UCSD-AML1 (cell line): Measurements from ENCODE around the gene NOS3.

Experiments used
- DNase-seq: peaks from one replicate; lab custom pipeline; 2025; ENCODE audit not compliant: unreplicated experiment; lab: John Stamatoyannopoulos, UW

The NOS3 gene

DNA sequence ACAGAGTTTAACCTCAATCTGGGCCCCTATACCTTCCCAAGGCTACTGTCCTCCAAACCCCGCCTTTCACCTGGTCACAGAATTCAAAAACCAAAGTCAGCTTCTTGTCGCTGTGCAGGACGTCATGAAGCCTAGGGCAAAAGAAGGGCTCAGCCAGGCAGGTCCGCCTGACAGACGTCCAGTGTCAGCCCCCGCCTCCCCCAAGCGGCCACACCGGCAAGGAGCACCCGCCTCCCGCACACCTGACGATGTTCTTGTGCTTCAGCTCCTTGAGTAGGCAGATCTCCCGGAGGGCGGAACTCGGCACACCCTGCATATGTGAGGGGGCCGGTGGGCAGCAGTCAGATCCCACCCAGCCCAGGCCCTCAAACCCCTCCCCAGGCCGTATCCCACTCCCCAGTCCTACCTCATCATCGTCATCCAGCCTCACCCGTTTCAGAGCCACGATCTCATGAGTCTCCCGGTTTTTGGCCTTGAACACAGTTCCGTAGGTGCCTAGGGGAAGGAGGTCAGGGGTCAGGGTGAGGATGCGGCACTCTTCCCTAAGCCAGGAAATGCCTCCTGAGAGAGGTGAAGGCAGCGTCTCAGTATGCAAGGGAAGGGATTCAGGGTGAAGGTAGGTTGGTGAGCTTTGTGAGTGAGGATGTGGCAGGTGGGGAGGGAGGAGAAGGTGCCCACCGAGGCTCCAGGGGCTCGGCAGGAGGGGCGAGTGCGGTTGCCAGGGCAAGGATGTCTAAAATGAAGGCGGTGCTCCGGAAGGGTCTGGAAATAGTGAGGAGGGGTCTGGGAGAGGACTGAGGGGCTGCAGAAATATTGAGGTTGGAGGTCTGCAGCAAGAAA is 66.1 kb downstream of the NOS3 start:
- no peak for DNase-seq

GRCh38 chr7:151057506-151057988 is 66.7 kb downstream of the NOS3 start, which contains the start of gene CDK5:
Gene CDK5 (minus strand): TSS chr7:151057897. CDS start chr7:151057848, 49 bp downstream.
- DNase-seq = no peak

DNA sequence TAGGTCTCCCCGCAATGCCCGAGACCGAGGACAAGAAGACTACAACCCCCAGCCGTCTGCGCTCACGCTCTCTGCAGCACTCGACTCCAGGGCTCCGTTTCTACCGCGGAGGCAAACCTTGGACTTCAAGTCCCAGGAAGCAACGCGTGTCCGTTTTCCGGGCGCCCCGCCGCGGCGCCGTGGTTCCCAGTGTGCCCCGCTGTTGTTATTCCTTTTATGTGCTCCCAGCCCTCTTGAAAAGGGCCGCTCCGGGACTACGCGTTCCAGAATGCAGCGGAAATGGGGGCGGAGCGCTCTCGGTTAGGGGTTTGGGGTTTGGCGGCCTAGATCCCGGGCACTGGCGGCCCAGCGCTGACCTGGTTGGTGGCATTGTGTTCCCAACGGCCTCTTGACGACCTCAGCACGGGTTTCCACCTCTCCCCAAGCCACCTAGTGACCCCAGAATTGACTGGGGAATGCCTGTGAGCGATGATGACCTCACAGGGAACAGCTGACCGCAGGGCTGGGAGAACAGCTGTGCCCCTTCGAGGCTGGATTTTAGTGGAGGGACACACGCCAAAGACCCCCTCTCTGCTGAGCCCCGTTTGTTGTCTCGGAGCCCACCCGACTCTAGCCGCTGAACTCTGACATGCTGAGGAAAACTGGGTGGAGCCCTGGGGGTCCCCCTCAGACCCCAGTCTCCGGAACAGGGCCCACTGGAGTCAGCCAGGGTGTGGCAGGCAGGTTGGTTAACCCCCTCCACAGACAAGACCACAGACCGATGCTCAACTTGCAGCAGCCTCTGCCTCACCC is 67.4 kb downstream of the NOS3 start:
- peak; percentile 93 for DNase-seq

GRCh38 chr7:151058781-151059366 is 68.1 kb downstream of the NOS3 start:
- no peak for DNase-seq

DNA sequence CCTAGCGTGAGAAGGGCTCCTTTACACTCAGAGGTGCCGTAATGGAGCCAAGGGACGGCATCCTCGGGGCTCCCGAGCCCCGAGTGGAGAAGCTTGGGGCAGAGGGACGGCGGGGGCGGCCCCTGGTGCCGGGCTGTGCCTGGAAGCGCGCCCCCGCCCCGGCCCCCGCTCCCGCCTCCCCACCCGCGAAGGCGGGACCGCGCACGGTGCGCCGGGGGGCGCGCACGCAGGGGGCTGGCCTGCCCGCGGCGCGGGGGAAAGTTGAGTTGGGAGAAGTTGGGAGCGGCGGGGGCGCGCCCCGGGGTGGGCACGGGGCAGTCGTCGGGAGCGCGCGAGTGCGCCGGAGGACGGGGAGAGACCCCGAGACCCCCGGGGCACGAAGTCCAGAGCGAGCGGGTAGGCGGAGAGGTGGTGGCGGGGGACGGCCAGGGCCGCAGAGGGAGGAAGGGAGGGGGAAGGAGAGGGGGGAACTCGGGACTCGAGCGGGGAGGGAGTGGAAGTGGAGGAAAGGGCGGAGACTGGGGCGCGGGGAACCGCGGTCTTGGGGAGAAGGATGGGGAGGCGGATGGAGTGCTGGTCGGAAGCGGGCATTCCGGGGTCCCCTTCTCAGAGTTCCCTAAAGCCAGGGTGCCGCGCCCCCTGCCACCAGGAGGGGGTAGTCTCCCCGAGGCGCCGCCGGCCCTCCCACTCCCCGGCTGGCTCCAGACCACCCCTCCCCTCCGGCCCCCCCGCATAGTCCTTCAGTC is 68.7 kb downstream of the NOS3 start, which contains the start of gene SLC4A2:
SLC4A2 (plus strand) TSS at position 223 of the 746 bp plus-strand sequence. CDS start 2,399 bp downstream, outside the sequence.
- DNase-seq = peak; percentile 63

- DNase-seq = no peak
Observed at GRCh38 chr7:151060113-151060415, 69.2 kb downstream of the NOS3 start.

- peak; percentile 16 for DNase-seq
Observed at GRCh38 chr7:151060416-151061212, 69.8 kb downstream of the NOS3 start.

DNA sequence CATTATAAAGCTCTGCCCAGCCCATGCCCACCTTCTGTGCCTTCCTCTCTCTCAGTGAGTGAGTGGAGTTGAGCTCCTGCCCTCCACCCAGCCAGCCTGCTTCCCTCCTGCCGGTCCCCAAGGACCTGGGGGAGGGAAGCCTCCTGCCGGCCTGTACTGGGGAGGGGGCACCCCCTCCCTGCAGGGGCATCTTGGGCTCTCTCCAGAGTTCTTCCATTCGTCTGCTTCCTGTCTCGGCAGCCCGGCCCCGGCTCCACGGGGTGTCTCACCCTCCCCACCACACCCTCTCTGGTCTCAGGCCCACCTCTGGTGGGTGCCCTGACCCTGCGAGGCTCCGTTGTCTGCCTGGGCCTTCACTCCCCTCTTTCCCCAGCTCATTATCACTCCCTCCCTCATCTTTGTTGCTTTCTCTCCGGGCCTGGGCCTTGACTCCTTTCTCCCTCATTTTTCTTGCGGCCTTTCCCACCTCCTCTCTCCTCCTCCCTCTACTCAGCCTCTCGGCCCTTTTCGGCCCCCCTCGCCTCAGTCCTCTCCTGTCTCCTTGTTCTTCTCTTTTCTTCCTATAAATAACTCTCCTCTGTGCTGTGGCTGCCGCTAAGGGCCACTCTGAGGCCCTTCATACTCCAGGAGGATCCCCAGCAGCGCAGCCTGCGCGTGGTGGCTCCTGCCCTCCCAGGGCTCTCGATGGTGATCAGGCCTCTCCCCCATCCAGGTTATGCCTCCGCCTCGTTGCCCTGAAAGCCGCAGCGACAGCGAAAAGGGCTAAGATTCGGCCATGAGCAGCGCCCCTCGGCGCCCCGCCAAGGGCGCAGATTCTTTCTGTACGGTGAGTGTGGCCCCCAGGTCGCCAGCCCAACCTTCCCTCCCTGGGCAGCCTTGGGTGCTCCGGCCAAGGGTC is 70.6 kb downstream of the NOS3 start:
- no peak for DNase-seq

GRCh38 chr7:151062111-151062398 is 71.2 kb downstream of the NOS3 start:
- no peak for DNase-seq

GRCh38 chr7:151062399-151063211 is 71.8 kb downstream of the NOS3 start:
- no peak for DNase-seq

DNA sequence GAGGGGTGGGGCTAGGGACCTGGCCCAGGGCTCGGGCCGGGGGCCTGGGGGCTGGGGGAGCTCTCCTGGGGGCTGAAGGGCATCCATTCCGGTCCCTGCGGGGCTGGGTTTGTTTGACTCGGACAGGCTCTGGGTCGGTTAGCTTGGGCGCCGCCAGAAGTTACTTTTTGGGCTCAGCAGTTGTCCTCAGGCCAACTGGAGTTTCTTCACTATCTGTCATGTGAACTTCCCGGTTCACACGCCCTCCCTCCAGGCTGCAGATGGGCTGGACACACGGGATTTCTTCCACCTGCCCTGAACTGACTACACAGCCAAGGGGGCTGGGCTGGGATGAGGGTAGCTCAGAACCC is 72.4 kb downstream of the NOS3 start:
- DNase-seq = no peak
